Loucy (cell line): ENCODE results near the gene VMP1.

Source experiments
- EZH2phosphoT487 ChIP-seq: fragments of 200-600 bp; IDR thresholded peaks from 2 replicates; pipeline ENCODE4 v1.6.1; 2018; ENCODE audit warnings: antibody characterized with exemption, mild to moderate bottlenecking, moderate library complexity, borderline replicate concordance
- TF ChIP-seq, protein P1 (sequence below): fragments of 200-600 bp; sonication (generic); conservative IDR thresholded peaks from 2 replicates; pipeline ENCODE4 v1.5.1; 2014; ENCODE audit warnings: mild to moderate bottlenecking, antibody characterized with exemption, low read length

DNA sequence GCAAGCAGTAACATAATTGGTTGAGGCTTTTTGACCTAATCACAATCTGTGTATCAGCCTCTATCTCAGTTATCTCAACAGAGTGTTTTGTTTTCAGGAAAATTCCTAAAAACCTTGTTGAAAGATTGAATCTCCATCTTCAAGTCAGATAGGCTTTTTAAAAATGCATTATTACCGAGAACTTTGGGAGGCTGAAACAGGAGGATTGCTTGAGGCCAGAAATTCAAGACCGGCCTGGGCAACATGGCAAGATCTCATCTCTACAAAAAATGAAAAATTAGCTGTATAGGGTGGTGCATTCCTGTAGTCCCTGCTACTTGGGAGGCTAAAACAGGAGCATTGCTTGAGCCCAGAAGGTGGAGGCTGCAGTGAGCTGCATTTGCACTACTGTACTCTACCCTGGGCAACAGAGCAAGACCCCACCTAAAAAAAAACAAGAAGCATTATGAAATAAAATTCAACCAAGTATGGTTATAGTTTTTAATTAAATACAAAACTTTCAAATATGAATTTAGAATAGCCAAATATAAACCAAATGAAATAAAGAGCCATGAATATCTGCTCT, 68.4 kb downstream of the VMP1 start:
- TF ChIP-seq, protein P1, sequence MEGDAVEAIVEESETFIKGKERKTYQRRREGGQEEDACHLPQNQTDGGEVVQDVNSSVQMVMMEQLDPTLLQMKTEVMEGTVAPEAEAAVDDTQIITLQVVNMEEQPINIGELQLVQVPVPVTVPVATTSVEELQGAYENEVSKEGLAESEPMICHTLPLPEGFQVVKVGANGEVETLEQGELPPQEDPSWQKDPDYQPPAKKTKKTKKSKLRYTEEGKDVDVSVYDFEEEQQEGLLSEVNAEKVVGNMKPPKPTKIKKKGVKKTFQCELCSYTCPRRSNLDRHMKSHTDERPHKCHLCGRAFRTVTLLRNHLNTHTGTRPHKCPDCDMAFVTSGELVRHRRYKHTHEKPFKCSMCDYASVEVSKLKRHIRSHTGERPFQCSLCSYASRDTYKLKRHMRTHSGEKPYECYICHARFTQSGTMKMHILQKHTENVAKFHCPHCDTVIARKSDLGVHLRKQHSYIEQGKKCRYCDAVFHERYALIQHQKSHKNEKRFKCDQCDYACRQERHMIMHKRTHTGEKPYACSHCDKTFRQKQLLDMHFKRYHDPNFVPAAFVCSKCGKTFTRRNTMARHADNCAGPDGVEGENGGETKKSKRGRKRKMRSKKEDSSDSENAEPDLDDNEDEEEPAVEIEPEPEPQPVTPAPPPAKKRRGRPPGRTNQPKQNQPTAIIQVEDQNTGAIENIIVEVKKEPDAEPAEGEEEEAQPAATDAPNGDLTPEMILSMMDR, result no peak
- no peak for TF ChIP-seq EZH2phosphoT487
